ENCODE data around the gene GP1BB.

GP1BB gene

DNA sequence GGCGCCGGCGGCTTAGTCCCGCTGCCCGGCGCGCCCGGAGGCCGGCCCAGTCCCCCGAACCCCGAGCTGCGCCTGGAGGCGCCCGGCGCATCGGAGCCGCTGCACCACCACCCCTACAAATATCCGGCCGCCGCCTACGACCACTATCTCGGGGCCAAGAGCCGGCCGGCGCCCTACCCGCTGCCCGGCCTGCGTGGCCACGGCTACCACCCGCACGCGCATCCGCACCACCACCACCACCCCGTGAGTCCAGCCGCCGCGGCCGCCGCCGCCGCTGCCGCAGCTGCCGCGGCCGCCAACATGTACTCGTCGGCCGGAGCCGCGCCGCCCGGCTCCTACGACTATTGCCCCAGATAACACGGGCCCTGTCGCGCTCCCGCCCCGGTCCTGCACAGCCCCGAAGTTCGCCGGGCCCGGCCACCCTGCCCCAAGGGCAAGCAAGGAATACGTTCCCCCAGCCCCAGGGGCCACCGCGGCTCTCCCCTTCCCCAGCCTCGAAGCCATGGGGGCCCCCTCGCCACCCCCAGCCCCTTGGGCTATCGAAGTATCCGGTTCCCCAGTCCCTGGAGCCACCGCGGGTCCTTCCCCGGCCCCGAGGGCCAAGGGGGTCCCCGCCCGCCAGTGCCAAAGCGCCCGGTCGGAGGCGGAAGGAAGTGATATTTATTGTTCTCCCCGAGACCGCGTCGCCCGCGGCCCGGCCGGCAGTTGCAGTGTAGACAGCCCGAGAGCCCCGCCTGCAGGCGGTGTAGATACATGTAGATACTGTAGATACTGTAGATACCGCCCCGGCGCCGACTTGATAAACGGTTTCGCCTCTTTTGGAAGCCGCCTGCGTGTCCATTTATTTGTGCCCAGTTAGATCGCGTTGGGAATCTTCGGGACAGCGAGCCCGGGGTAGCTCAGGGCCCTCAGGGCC is 43.4 kb downstream of the GP1BB start:
- DNase-seq (ENCODE audit: low read depth, low spot score): no peak

DNA sequence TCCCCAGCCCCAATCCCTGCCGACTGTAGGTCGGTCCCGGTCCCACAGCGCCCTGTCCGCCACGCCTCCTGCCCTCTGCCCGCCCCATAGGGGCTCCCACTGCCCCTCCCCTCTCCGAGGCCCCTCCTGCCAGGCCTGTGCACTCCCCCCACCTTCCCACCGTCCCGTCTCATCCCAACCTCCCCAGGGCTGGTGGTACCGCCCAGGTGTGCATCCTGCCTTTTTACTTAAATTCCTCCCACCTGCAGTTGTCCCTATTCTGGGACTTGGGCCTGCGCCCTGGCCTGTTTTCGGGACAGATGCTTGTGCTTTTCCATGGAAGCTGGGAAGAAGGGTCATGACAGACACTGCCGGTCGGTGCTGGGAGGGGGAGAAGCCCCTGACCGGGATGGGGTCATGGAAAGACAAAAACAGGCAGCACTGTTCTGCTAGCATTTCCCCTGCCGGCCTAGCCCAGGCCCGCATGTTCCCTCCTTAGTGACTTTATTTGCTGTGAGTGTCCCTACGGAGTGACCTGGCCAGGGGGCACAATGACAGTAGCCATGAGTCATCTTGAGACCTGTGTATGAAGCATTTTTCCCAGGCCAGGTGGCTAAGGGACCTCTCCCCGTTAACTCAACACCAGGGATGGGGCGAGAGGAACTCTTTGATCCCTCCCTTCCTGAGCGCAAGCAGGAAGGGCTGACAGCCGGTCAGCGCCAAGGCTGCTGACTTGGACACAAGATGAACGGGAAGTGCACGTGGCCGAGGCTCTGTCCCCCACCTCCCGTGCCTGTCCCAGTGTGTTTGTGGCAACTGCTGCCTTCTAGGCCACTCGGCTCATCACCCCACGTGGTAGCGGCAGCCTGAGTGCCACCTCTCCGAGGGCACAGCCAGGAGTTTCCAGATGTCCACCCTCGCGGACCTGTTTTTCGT is 44.3 kb downstream of the GP1BB start:
- no peak for DNase-seq (ENCODE audit: low read depth, low spot score)

- DNase-seq (ENCODE audit: low read depth, low spot score): no peak
Measured at GRCh38 chr22:19769393-19769715, 46.0 kb downstream of the GP1BB start.

DNA sequence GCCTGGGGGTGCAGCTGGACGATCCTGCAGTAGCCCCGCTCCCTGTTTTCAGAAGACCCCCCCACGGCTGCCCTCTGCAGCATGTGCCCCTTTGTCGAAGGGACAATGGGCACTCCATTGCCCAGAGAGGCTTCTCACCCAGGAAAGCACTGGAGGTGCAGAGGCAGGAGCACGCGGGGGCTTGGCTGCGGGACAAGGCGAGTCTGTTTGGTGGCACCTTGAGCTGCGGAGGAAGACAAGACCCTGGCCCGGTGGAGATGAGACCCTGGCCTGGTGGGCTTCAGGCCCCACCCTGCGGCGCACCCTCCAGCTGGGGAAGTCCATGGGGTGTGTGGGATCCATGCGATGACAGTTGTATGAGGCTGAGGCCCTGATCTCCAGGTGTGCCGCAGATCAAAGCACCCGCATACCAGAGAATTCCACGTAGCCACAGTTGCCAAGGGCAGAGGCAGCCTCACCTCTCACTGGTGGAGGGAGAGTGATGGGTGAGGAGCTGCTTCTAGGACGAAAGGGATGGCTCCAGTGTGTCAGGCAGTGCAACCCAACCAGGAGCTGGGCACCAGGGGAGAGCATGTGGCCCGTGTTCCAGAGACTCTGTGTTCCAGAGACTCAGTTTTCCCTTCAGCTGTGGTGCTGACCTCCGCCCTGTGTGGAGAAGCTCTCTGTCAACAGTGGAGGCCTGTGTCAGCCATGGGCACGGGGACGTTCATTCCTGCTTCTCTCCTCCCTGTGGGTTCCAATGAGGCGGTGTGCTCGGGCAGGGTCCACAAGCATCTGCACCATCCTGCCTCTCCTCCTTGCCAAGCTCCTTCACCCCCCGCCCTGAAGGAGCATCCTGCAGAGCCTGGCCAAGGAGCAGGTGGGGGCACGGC is 47.2 kb downstream of the GP1BB start:
- no peak for DNase-seq (ENCODE audit: low read depth, low spot score)

DNA sequence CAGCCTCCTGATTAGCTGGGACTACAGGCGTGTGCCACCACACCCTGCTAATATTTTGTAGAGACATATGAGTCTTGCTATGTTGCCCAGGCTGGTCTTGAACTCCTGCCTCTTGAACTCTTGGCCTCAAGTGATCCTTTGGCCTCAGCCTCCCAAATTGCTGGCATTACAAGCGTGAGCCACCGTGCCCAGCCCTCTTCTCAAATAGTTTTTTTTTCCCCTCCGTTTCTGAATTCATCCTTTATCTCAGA is 49.0 kb downstream of the GP1BB start:
- no peak for DNase-seq (ENCODE audit: low read depth, low spot score)

GRCh38 chr22:19772673-19773469 is 49.5 kb downstream of the GP1BB start:
- no peak for DNase-seq (ENCODE audit: low read depth, low spot score)

- no peak for DNase-seq (ENCODE audit: low read depth, low spot score)
Measured at GRCh38 chr22:19773470-19774040, 50.2 kb downstream of the GP1BB start.
